Measurements from ENCODE around the gene BARHL1.

DNA sequence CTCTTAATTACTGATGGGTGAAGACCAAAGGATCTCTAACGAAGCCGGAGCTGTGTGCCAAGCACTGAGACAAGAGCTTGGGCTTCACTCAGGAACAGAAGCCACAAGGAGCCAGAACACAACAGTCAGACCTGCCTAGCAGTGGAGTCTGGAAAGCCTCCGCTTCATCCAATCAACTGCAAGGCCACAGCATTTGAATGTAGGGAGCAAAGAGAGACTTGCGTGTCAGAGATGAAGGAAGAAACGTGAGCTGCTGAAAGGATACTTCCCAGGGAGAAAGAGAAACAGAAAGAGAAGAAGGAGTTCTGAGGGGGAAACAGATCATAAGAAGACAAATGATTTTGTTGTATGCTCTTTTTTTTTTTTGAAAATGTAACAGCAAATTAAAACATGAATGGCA lies 43.9 kb downstream of the BARHL1 start:
- TF ChIP-seq, protein P1, sequence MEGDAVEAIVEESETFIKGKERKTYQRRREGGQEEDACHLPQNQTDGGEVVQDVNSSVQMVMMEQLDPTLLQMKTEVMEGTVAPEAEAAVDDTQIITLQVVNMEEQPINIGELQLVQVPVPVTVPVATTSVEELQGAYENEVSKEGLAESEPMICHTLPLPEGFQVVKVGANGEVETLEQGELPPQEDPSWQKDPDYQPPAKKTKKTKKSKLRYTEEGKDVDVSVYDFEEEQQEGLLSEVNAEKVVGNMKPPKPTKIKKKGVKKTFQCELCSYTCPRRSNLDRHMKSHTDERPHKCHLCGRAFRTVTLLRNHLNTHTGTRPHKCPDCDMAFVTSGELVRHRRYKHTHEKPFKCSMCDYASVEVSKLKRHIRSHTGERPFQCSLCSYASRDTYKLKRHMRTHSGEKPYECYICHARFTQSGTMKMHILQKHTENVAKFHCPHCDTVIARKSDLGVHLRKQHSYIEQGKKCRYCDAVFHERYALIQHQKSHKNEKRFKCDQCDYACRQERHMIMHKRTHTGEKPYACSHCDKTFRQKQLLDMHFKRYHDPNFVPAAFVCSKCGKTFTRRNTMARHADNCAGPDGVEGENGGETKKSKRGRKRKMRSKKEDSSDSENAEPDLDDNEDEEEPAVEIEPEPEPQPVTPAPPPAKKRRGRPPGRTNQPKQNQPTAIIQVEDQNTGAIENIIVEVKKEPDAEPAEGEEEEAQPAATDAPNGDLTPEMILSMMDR (IDR thresholded peaks at IDR 0.05), result no peak
- no peak for TF ChIP-seq TP53 (CRISPR knock-in tag; IDR thresholded peaks at IDR 0.05)

All from WTC11 (cell line).